HG02678 (cell line): Measurements from ENCODE around the gene YIF1B.
"Not testable (repeated sequence)": the region's sequence is repeated elsewhere in the genome, so short reads cannot be mapped to it uniquely, and the experiment has no call there.

ENCODE experiments used
- ATAC-seq: cut with Tn5 transposase; IDR thresholded peaks from one replicate; pipeline ENCODE4 v1.9.1; 2021; ENCODE audit warnings: mild to moderate bottlenecking, moderate library complexity; ENCODE audit not compliant: unreplicated experiment

YIF1B gene, protein sequence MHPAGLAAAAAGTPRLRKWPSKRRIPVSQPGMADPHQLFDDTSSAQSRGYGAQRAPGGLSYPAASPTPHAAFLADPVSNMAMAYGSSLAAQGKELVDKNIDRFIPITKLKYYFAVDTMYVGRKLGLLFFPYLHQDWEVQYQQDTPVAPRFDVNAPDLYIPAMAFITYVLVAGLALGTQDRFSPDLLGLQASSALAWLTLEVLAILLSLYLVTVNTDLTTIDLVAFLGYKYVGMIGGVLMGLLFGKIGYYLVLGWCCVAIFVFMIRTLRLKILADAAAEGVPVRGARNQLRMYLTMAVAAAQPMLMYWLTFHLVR

DNA sequence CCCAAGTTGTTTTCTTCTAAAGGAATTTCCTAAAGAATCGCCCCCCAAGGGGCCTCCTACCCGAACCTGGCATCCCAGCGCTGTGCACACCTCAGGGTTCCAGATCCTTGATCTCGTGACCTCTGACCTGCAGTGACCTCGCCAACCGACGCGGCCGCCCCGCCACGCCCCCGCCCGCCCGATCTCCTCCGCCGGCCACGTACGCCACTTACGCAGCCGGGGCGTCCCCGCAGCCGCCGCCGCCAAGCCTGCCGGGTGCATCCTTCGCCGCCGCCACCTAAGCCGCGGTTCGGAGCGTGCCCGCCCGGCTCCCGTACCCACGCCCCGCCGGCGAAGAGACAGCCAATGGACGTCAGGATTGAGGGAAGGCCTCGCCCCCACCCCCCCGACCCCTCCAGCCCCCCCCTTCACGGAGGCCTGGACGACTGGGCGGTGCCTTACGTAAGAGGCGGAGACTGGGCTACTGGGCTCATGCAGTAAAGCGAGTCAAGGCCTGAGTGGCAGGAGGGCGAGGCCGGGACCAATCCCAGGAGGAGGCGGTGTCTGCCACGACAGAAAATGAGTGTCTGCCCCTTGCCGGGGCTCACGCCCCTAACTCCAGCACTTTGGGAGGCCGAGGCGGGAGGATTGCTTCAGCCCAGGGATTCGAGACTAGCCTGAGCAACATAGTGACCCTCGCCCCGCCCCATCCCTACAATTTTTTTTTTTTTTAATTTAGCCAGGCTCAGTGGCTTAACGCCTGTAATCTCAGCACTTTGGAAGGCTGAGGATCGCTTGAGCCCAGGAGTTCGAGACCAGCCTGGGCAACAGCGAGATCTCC lies at the start of gene YIF1B:
YIF1B (minus strand) TSS at position 291 of the 820 bp plus-strand sequence; CDS start at position 261, 30 bp downstream.
- ATAC-seq = peak; percentile 88

DNA sequence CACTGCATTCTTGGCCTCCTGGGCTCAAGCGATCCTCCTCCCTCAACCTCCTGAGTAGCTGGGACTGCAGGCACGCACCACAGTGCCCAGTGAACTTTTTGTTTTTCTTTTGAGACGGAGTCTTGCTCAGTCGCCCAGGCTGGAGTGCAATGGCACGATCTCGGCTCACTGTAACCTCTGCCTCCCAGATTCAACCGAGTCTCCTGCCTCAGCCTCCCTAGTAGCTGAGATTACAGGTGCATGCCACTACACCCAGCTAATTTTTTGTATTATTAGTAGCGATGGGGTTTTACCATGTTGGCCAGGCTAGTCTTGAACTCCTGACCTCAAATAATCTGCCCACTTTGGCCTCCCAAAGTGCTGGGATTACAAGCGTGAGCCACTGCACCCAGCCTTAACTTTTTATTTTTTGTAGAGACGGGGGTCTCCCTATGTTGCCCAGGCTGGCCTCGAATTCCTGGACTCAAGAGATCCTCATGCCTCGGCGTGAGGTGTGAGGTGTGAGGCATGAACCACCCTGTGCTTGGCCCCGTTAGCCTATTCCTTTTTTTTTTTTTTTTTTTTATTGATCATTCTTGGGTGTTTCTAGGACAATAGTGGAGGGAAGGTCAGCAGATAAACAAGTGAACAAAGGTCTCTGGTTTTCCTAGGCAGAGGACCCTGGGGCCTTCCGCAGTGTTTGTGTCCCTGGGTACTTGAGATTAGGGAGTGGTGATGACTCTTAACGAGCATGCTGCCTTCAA lies 47.4 kb upstream of the YIF1B start:
- ATAC-seq = not testable (repeated sequence)

DNA sequence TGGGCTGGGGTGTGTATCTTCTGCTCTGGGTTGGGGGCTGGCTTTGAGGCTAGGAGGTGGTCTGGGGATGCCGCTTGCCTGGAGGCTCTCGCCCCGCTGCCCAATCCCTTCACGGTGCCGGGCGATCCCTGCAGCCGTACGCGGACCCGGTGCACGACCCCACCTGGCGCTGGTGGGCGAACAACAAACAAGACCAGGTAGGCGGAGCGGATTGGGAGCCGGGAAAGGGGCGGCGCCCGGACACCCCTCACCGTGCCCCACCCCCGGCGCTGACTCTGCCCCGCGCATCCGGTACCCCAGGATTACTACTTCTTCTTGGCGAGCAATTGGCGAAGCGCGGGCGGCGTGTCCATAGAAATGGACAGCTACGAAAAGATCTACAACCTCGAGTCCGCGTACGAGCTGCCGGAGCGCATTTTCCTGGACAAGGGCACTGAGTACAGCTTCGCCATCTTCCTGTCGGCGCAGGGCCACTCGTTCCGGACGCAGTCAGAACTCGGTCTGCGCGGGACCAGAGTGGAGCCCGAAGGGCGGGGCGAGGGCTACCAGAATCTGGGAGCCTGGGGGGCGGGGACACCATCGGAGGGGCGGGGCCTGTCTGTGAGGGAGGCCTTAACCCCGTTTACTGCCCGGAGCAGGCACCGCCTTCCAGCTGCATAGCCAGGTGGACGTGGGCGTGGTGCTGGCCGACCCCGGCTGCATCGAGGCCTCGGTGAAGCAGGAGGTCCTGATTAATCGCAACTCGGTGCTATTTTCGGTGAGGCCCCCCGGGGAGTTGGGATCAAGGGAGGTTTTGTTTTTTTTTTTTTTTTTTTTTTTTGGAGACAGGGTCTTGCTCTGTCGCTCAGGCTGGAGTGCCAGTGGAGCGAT lies 46.6 kb upstream of the YIF1B start:
- peak; percentile 38 for ATAC-seq

DNA sequence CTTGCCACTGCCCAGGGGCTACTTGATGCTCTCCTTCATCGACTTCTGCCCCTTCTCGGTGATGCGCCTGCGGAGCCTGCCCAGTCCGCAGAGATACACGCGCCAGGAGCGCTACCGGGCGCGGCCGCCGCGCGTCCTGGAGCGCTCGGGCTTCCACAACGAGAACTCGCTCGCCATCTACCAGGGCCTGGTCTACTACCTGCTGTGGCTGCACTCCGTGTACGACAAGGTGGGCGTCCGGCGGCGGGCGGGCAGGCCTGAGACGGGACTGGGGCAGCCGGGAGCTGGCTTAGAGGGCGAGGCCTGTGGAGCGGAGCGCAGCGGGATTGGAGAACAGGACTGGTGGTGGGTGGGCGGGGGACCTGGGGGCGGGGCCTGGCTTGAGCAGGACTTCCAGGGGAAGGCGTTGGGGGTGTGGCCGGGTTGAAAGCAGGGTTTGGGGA lies 45.9 kb upstream of the YIF1B start:
- ATAC-seq = peak; percentile 64

DNA sequence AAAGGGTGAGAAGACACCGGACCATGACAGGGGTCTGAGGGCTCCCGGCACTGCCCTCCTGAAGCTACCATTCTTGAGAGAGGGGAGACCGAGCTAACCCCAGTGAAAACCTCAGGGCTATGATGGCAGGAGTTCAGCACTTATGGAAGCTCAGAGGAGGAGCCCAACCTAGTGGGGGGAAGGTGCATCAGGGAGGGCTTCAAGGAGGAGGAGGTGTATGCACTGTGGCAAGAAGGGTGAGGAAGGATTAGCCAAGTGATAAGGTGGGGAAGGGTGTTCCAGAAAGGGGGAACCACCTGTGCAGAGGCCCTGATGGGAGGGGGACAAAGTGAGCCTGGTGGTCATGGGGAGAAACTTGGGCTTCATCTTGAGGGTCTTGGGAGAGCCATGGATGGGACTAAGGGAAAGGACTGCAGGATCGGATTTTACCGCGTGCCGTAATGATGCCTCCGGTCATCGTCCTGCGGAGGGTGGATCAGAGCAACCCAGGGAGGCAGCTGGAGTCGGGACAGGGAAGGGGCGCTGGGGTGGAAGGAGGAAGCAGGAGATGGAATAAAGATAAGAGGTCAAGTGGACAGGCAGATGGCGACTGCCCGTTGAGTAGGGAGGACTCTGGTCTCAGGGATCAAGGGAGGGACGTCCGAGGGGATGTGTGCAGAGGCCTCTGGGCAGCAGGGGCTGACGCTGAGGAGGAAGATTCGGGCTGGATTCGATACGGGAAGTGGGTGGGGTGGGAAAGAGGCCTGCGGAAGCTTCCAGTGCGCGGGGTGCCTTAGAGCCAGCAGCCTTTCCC lies 45.3 kb upstream of the YIF1B start:
- no peak for ATAC-seq

DNA sequence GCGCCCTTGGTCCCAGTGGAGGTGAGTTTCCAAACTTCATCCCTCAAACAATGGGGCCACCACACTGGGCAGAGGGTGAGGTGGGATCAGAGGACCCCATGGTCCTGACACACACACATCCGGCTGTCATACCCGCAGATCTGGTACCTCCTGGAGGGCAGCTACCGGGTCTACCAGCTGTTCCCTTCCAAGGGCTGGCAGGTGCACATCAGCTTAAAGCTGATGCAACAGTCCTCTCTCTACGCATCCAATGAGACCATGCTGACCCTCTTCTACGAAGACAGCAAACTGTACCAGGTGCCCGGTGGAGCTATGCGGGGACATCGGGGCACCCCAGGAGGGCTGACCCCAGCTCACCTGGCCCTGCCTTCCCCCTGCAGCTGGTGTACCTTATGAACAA lies 44.6 kb upstream of the YIF1B start:
- ATAC-seq = no peak

DNA sequence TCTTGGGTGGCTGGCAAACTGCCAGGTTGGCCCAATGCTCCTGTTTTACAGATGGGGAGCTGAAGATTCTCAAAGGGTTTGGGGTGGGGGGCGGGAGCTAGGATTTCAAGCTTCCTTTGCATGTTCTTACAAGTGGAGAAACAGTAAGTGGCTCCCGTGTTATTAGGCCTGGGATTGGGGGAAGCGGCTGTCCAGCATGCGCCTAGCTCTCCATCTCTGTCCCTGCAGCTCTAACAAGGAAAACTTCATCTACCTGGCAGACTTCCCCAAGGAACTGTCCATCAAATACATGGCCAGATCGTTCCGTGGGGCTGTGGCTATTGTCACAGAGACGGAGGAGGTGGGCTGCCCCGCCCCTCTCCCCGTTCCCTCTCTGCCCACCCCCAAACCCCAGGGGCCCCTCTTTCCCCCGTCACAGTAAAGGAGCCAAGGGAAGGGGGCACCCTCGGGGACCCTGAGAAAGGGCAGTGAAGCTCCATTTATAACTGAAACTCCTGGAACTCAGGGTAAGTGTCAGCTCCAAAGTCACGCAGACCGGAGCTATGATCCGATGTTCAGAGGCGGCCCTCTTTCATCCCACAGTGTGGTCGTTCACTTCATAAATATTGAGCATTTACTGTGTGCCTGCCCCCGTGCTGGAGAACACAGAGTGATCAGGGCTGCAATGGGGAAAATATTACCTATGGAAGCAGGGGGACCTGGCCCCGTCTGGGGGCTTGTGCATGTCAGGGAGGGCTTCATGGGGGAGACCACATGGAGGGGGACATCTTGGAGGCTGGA lies 43.7 kb upstream of the YIF1B start:
- ATAC-seq = no peak

DNA sequence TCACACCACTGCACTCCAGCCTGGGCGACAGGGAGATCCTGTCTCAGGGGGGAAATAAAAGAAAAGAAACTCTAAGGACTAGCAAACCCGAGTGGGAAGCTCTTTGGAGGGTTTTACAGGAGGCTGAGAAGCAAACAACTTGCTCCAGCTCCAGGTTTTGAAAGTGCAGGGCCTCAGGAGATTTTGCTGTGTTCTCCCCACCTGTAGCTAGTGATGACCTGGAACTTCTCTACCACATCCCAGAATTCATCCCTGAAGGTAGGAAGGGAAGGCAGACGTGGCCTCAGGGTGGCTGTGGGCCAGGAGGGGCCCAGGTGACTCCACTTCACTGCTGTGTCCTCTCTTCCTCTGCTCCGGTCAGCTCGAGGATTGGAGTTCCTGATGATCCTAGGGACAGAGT lies 42.3 kb upstream of the YIF1B start:
- ATAC-seq = no peak

DNA sequence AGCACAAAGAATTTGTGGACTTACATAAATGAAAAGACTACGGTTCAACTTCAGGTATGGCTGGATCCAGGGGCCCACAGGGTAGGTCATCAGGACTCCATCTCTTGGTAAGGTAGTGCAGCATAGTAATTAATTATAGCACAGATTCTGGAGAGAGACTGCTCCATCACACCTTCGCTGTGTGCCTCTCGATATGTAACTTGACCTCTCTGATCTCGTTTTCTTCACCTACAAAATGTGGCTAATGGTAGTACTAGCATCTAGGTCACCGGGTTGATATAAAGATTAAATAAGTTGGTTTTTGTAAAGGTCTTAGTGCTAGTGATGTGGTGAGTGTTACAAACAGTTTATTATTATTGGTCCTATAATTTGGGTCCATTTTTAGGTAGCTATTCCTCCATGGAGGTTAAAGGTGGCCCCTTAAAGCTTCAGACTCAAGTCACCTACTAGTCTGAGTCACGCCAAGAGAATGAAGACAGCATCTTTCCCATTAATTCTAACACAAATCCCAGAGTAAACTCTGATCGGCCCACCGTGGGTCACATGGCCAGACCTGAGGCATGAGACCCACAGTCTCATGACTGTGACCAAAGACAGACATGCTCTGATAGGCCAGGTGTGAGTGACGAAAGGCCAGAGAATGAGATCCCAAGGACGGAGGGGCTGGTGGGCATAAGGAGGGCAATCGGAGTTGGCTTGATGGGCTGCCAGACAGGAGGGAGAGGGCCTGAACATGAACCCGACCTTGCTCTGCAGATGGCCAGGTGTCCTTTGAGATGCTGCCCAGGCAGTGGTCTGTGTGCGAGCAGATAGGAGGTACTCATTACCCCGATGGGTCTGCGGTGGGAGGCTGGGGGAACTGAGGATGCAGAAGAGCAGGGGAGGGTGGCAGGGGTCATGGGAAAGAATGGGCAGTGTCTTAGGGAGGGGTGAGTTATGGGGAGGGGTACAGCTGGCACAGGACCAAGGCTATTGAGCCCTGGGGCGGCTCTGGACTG lies 40.3 kb upstream of the YIF1B start:
- ATAC-seq = no peak

DNA sequence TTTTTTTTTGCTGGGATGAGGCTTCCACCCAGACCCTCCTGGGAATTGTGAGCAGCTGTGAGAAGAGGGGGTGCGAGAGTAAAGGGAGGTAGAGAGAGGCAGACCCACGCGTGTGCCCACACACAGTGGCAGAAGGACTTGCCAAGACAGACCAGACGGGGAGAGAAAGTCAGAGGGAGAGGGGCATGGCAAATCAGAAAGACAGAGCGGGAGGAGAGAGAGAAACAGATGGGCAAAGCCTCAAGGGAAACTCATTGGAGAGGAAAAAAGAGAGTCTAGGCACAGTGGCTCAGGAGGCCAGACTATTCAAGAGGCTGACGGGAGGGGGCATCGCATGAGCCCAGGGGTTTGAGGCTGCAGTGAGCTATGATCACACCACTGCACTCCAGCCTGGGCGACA lies 36.9 kb upstream of the YIF1B start:
- no peak for ATAC-seq

DNA sequence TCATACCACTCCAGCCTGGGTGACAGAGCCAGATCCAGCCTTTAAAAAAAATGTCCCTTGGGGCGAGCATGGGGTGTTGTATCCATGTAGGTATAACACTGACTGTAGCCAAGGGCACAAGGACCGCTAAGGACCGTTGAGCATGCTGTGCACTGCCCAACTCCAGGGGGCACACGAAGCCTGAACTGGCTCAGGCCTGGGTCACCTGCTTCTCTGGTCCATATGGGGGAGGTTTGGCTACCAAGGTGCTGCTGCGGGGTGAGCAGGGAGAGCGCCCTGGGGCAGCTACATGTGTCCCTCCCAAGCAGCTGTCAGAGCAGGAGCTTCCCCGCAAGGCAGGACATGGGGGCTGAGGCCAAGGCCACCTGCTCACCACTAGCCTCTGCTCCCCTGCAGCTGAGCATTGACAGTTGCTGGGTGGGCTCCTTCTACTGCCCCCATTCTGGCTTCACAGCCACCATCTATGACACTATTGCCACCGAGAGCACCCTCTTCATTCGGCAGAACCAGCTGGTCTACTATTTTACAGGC lies 36.2 kb upstream of the YIF1B start:
- ATAC-seq = no peak

DNA sequence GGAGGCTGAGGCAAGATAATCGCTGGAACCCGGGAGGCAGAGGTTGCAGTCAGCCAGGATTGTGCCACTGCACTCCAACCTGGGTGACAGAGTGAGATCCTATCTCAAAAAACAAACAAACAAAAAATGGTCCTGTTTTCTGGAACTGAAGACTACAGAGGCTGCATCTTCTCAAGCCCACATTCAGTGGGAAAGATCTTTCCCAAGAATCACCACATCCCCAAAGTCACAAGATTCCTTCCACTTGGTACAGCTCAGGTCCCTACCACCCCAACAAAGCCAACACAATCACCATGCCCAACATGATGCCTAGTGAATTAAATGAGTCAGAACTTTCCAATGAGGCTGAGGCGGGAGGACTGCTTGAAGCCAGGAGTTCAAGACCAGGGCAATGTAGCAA lies 35.1 kb upstream of the YIF1B start:
- ATAC-seq = no peak

DNA sequence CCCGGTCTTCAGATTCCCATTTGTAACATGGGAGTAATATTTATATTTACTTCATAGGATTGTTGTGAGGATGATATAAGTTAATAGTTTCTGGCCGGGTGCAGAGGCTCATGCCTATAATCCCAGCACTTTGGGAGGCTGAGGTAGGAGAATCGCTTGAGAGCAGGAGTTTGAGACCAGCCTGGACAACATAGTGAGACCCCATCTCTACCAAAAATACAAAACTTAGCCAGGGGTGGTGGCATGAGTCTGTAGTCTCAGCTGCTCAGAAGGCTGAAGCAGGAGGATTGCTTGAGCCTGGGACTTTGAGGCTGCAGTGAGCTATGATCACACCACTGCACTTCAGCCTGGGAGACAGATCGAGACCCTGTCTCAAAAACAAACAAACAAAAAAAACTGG lies 31.1 kb upstream of the YIF1B start:
- no peak for ATAC-seq

DNA sequence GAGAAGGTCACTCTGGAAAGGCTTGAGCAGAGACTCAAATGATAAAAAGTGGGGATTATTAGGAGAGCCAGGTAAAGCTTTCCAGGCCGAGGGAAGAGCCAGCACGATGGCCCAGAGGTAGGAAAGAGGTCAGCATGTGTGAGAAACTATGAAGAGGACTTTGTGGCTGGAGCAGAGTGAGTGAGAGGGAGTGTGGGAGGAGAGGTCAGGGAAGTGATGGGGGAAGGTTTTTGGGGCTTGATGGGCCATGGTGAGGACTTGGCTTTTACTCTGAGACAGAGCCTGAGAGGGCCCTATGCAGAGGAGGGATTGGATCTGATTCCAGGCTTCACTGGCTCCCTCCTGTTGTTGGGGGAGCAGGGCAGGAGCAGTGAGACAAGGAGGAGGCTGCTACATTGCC lies 25.2 kb upstream of the YIF1B start:
- no peak for ATAC-seq

DNA sequence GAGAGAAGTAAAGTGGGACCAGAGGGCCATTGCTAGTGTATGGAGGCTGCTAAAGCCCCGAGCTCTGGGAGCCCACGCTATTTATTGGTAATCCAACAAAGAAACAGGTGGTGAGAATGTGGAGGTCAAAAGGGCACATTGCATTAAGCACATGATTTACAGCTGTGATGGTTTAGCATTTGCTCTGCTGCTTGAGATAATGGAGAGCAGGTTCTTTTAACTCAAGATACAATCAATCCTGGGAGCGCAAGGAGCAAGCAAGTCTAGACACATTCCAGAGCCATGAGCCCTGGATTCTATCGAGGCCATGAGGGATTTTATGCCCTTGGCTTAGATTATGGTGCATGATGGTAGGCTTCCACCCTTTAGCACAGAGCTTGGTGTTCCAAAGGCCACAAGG lies 23.3 kb upstream of the YIF1B start:
- not testable (repeated sequence) for ATAC-seq

DNA sequence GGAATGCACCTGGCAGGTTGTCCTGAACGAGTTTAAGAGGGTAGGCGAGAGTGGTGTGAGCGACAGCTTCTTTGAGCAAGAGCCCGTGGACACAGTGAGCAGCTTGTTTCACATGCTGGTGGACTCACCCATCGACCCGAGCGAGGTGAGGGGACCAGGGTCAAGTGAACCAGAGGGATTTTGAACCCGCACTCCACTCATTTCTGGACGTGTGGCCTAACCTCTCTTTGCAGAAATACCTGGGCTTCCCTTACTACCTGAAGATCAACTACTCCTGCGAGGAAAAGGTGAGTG lies 21.6 kb upstream of the YIF1B start:
- no peak for ATAC-seq

DNA sequence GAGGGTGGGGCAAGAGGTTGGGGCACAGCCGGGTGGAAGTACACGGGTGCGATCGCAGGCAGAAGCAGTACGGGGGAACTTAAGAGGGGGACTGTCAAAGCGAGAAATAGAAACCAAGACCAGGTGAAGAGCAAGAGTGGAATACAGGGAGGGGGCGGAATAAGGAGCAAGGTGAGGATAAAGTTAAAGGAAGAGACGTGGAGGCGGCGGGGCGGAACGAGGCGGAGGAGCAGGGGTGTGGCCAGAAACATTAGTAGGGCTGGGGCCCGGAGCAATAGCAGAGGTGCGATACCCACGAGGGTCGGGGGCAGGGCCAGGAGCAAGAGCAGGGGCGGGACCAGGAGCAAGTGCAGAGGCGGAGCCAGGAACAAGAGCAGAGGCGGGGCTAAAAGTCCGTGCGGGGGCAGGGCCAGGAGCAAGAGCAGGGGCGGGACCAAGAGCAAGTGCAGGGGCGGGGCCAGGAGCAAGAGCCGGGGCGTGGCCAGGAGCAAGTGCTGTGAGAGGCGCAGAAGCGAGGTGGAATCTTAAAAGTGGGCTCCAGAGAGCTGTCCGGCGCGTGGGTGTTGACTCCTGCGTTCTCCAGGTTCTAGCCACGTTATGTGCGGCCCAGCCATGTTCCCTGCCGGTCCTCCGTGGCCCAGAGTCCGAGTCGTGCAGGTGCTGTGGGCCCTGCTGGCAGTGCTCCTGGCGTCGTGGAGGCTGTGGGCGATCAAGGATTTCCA lies 21.1 kb upstream of the YIF1B start:
- peak; percentile 50 for ATAC-seq
